ENCODE data around the gene TRAF6. TPM values are rescaled to one million over a fixed set of nuclear protein-coding genes. Genes with fewer than 3 reads are reported as not detected.

Gene TRAF6
- total RNA-seq, 1 experiment from 2014 or later: 9.3 TPM

- no peaks in the 10 kb centered on the region for H3K9me3 ChIP-seq (ENCODE audit: control insufficient read depth in 1 of 2, insufficient read depth in 1 of 2, low read depth in 1 of 2, low read length in 2 of 2)
- peaks cover 8 to 33% of the 10 kb centered on the region in 2 experiments; a peak in 3 of 4 replicates for H3K36me3 ChIP-seq (ENCODE audit: control insufficient read depth in 1 of 2, insufficient read depth in 2 of 2, low read length in 2 of 2)
- RAD21 ChIA-PET (ENCODE audit: low non-redundant PET in 1 of 2, low total read pairs in 2 of 2, uncharacterized antibody in 2 of 2, unreplicated experiment in 2 of 2): no interaction called here
- H3K27ac ChIP-seq (ENCODE audit: low read depth, low read length): no peak overlapping the region
- no peak for TF ChIP-seq ATF3 (IDR thresholded peaks at IDR 0.05)
- no peak for TF ChIP-seq EZH2 (IDR thresholded peaks at IDR 0.05)
- TF ChIP-seq ZFX (IDR thresholded peaks at IDR 0.05): no peak
- TF ChIP-seq FOSL1 (IDR thresholded peaks at IDR 0.05; ENCODE audit: low read depth): no peak
- TF ChIP-seq SRF (IDR thresholded peaks at IDR 0.05; ENCODE audit: low read depth): no peak
- TF ChIP-seq ZBTB33 (IDR thresholded peaks at IDR 0.05; ENCODE audit: extremely low read depth, insufficient replicate concordance, low read length): no peak
- TF ChIP-seq, protein P1, sequence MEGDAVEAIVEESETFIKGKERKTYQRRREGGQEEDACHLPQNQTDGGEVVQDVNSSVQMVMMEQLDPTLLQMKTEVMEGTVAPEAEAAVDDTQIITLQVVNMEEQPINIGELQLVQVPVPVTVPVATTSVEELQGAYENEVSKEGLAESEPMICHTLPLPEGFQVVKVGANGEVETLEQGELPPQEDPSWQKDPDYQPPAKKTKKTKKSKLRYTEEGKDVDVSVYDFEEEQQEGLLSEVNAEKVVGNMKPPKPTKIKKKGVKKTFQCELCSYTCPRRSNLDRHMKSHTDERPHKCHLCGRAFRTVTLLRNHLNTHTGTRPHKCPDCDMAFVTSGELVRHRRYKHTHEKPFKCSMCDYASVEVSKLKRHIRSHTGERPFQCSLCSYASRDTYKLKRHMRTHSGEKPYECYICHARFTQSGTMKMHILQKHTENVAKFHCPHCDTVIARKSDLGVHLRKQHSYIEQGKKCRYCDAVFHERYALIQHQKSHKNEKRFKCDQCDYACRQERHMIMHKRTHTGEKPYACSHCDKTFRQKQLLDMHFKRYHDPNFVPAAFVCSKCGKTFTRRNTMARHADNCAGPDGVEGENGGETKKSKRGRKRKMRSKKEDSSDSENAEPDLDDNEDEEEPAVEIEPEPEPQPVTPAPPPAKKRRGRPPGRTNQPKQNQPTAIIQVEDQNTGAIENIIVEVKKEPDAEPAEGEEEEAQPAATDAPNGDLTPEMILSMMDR (IDR thresholded peaks at IDR 0.05 in 2 of 3, conservative IDR thresholded peaks at IDR 0.05 in 1 of 3; ENCODE audit: borderline replicate concordance in 1 of 3, insufficient read depth in 1 of 3, low read depth in 2 of 3, low read length in 2 of 3): no peak
- TF ChIP-seq, protein P2, sequence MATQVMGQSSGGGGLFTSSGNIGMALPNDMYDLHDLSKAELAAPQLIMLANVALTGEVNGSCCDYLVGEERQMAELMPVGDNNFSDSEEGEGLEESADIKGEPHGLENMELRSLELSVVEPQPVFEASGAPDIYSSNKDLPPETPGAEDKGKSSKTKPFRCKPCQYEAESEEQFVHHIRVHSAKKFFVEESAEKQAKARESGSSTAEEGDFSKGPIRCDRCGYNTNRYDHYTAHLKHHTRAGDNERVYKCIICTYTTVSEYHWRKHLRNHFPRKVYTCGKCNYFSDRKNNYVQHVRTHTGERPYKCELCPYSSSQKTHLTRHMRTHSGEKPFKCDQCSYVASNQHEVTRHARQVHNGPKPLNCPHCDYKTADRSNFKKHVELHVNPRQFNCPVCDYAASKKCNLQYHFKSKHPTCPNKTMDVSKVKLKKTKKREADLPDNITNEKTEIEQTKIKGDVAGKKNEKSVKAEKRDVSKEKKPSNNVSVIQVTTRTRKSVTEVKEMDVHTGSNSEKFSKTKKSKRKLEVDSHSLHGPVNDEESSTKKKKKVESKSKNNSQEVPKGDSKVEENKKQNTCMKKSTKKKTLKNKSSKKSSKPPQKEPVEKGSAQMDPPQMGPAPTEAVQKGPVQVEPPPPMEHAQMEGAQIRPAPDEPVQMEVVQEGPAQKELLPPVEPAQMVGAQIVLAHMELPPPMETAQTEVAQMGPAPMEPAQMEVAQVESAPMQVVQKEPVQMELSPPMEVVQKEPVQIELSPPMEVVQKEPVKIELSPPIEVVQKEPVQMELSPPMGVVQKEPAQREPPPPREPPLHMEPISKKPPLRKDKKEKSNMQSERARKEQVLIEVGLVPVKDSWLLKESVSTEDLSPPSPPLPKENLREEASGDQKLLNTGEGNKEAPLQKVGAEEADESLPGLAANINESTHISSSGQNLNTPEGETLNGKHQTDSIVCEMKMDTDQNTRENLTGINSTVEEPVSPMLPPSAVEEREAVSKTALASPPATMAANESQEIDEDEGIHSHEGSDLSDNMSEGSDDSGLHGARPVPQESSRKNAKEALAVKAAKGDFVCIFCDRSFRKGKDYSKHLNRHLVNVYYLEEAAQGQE (IDR thresholded peaks at IDR 0.05; ENCODE audit: low read depth): no peak
- TF ChIP-seq SIN3A (IDR thresholded peaks at IDR 0.05; ENCODE audit: low read depth): no peak
- no peak for TF ChIP-seq SP1 (IDR thresholded peaks at IDR 0.05; ENCODE audit: low read depth)
- no peak for TF ChIP-seq ZNF274 (IDR thresholded peaks at IDR 0.05; ENCODE audit: low read depth, low read length)
- no peak for TF ChIP-seq YY1 (IDR thresholded peaks at IDR 0.05; ENCODE audit: extremely low read depth, insufficient replicate concordance, low read depth, low read length)
- no peak for TF ChIP-seq CEBPB (IDR thresholded peaks at IDR 0.05; ENCODE audit: low read depth)
- TF ChIP-seq RAD21 (IDR thresholded peaks at IDR 0.05; ENCODE audit: low read depth): no peak
- no TSS peak for BruUV-seq (replicated peaks)
- intact Hi-C loops (cut with micrococcal nuclease): no loop called here
- no peaks in the 10 kb centered on the region for H4K20me1 ChIP-seq (ENCODE audit: insufficient read depth)
- ATAC-seq (no peak), DNase-seq (ENCODE audit: low read depth, low spot score) (no peak)
- no peaks in the 10 kb centered on the region for H3K4me1 ChIP-seq (ENCODE audit: control insufficient read depth in 1 of 2, insufficient read depth in 2 of 2, low read length in 2 of 2)
- H3K4me3 ChIP-seq (replicated peaks in 1 of 2; ENCODE audit: low read depth in 1 of 2, low read length in 2 of 2): no peak overlapping the region
- no peak overlapping the region for H3K4me2 ChIP-seq (ENCODE audit: low read length)
- POLR2A ChIA-PET: no interaction called here
- H2AFZ ChIP-seq (ENCODE audit: low read depth, low read length, poor library complexity, severe bottlenecking): no peak overlapping the region
- H3K9ac ChIP-seq (ENCODE audit: low read length): no peak overlapping the region
- no peaks in the 10 kb centered on the region for H3K27me3 ChIP-seq (ENCODE audit: insufficient read depth, low read length)
- no peaks in the 10 kb centered on the region for H3K9me2 ChIP-seq (ENCODE audit: insufficient read depth)
- CTCF ChIA-PET: no interaction called here
- H3K79me2 ChIP-seq (ENCODE audit: insufficient read depth, low read length): no peaks in the 10 kb centered on the region
Measured at GRCh38 chr11:36490026-36490806, 19.9 kb downstream of the TRAF6 start.

Data from HCT116 (cell line).